HFFc6 (cell line): ENCODE measurements around the gene RPGR. TPM values are rescaled to one million over a fixed set of nuclear protein-coding genes. Genes with fewer than 3 reads are reported as not detected.

Experiments
- DNase-seq: peaks from one replicate; pipeline ENCODE4 v3.0.0-alpha.2; 2018
- H3K27ac Mint-ChIP-seq: 2 replicates; pipeline ENCODE4 v1.8.0; 2020; ENCODE audit warnings: mild to moderate bottlenecking, mixed read lengths
- H3K27me3 Mint-ChIP-seq: 2 replicates; pipeline ENCODE4 v1.8.0; 2021; ENCODE audit warnings: mild to moderate bottlenecking, moderate library complexity, mixed read lengths; ENCODE audit not compliant: insufficient read depth
- H3K36me3 Mint-ChIP-seq: 2 replicates; pipeline ENCODE4 v1.8.0; 2021; ENCODE audit warnings: low read depth, mixed read lengths
- H3K4me1 Mint-ChIP-seq: 2 replicates; pipeline ENCODE4 v1.8.0; 2020; ENCODE audit warnings: low read depth, mixed read lengths
- H3K4me3 Mint-ChIP-seq: 2 replicates; pipeline ENCODE4 v1.8.0; 2020; ENCODE audit warnings: mild to moderate bottlenecking, moderate library complexity, mixed read lengths
- H3K9me3 Mint-ChIP-seq: 2 replicates; pipeline ENCODE4 v1.8.0; 2020; ENCODE audit warnings: mild to moderate bottlenecking, mixed read lengths
- long read RNA-seq: library from polyadenylated mRNA; unstranded; transcript quantifications from one replicate; pipeline ENCODE4 v2.0.0, GENCODE V29; 2019
- total RNA-seq, 6 experiments: library from RNA; stranded (reverse); fragmentation: NEBNext Ultra II Directional; extraction: Animal tissue kit (Norgen Biotek cat#: 25700); gene quantifications; 2 replicates in 1 of 6; 3 replicates in 5 of 6; pipeline ENCODE4 v1.2.3, GENCODE V29; 2021
- TF ChIP-seq, protein P1 (sequence below): fragments of 200-600 bp; sonication (generic); IDR thresholded peaks from 2 replicates; pipeline ENCODE4 v1.5.0; 2021; ENCODE audit warnings: antibody characterized with exemption, mild to moderate bottlenecking

The RPGR gene, protein sequence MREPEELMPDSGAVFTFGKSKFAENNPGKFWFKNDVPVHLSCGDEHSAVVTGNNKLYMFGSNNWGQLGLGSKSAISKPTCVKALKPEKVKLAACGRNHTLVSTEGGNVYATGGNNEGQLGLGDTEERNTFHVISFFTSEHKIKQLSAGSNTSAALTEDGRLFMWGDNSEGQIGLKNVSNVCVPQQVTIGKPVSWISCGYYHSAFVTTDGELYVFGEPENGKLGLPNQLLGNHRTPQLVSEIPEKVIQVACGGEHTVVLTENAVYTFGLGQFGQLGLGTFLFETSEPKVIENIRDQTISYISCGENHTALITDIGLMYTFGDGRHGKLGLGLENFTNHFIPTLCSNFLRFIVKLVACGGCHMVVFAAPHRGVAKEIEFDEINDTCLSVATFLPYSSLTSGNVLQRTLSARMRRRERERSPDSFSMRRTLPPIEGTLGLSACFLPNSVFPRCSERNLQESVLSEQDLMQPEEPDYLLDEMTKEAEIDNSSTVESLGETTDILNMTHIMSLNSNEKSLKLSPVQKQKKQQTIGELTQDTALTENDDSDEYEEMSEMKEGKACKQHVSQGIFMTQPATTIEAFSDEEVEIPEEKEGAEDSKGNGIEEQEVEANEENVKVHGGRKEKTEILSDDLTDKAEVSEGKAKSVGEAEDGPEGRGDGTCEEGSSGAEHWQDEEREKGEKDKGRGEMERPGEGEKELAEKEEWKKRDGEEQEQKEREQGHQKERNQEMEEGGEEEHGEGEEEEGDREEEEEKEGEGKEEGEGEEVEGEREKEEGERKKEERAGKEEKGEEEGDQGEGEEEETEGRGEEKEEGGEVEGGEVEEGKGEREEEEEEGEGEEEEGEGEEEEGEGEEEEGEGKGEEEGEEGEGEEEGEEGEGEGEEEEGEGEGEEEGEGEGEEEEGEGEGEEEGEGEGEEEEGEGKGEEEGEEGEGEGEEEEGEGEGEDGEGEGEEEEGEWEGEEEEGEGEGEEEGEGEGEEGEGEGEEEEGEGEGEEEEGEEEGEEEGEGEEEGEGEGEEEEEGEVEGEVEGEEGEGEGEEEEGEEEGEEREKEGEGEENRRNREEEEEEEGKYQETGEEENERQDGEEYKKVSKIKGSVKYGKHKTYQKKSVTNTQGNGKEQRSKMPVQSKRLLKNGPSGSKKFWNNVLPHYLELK
- total RNA-seq: 1 to 10 TPM; 3.0 to 5.8 (median 4.1) TPM
- long read RNA-seq, partial matches to known transcripts: 2 of 2 reads
- long read RNA-seq, other reads (novel, unspliced or antisense): 0 of 2 reads

- TF ChIP-seq, protein P1, sequence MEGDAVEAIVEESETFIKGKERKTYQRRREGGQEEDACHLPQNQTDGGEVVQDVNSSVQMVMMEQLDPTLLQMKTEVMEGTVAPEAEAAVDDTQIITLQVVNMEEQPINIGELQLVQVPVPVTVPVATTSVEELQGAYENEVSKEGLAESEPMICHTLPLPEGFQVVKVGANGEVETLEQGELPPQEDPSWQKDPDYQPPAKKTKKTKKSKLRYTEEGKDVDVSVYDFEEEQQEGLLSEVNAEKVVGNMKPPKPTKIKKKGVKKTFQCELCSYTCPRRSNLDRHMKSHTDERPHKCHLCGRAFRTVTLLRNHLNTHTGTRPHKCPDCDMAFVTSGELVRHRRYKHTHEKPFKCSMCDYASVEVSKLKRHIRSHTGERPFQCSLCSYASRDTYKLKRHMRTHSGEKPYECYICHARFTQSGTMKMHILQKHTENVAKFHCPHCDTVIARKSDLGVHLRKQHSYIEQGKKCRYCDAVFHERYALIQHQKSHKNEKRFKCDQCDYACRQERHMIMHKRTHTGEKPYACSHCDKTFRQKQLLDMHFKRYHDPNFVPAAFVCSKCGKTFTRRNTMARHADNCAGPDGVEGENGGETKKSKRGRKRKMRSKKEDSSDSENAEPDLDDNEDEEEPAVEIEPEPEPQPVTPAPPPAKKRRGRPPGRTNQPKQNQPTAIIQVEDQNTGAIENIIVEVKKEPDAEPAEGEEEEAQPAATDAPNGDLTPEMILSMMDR: peak; percentile 83
- DNase-seq: peak; percentile 90
- Mint-ChIP-seq H3K4me3 (peak within 1 kb of the TSS; percentile 91), H3K27ac (peak within 1 kb of the TSS; percentile 98), H3K27me3 (no peaks in the 10 kb centered on the region), H3K36me3 (no peaks in the 10 kb centered on the region; the same call in 1 of the 2 replicates), H3K4me1 (peaks cover 41% of the 10 kb centered on the region), H3K9me3 (no peaks in the 10 kb centered on the region)
Observed at GRCh38 chrX:38327007-38327774, at the start of gene RPGR. Gene RPGR, minus strand, starts transcription at chrX:38327509. Its CDS starts 142 bp downstream, at chrX:38327367.

- Mint-ChIP-seq H3K36me3 (no peaks in the 10 kb centered on the region), H3K9me3 (no peaks in the 10 kb centered on the region), H3K4me1 (no peaks in the 10 kb centered on the region), H3K27ac (no peak overlapping the region), H3K4me3 (no peak overlapping the region), H3K27me3 (peaks cover 1% of the 10 kb centered on the region; the same call in 1 of the 2 replicates)
- DNase-seq: no peak
- TF ChIP-seq, protein P1: no peak
Observed at GRCh38 chrX:38376747-38377146, 49.4 kb upstream of the RPGR start.

GRCh38 chrX:38375891-38376290, 48.6 kb upstream of the RPGR start:
- TF ChIP-seq, protein P1: peak; percentile 56
- Mint-ChIP-seq H3K36me3 (no peaks in the 10 kb centered on the region), H3K4me3 (no peak overlapping the region), H3K4me1 (no peaks in the 10 kb centered on the region), H3K27ac (no peak overlapping the region), H3K9me3 (no peaks in the 10 kb centered on the region), H3K27me3 (peaks cover 1% of the 10 kb centered on the region; the same call in 1 of the 2 replicates)
- no peak for DNase-seq

GRCh38 chrX:38374431-38374830, 47.1 kb upstream of the RPGR start:
- H3K4me1 Mint-ChIP-seq: no peaks in the 10 kb centered on the region
- no peak overlapping the region for H3K4me3 Mint-ChIP-seq
- H3K27me3 Mint-ChIP-seq: peaks cover 1% of the 10 kb centered on the region; the same call in 1 of the 2 replicates
- DNase-seq: no peak
- TF ChIP-seq, protein P1: no peak
- no peak overlapping the region for H3K27ac Mint-ChIP-seq
- no peaks in the 10 kb centered on the region for H3K9me3 Mint-ChIP-seq
- no peaks in the 10 kb centered on the region for H3K36me3 Mint-ChIP-seq
